SW480 (cell line): Measurements from ENCODE around the gene DHX8.
A peak's percentile ranks its signal among the peaks of the same experiment; 100 is the strongest.
"Not testable (repeated sequence)": the region's sequence is repeated elsewhere in the genome, so short reads cannot be mapped to it uniquely, and the experiment has no call there.

ENCODE experiments used
- DNase-seq: peaks from one replicate; pipeline ENCODE4 v3.0.0-alpha.2; 2016; ENCODE audit warnings: low spot score

DHX8 gene

DNA sequence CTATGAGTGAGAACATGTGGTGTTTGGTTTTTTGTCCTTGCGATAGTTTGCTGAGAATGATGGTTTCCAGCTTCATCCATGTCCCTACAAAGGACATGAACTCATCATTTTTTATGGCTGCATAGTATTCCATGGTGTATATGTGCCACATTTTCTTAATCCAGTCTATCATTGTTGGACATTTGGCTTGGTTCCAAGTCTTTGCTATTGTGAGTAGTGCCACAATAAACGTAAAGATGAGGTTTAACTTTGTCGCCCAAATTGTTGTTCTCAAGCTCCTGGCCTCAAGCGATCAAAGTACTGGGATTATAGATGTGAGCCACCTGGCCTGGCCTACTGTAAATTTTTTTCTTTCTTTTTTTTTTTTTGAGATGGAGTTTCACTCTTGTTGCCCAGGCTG lies 21.2 kb upstream of the DHX8 start:
- not testable (repeated sequence) for DNase-seq

DNA sequence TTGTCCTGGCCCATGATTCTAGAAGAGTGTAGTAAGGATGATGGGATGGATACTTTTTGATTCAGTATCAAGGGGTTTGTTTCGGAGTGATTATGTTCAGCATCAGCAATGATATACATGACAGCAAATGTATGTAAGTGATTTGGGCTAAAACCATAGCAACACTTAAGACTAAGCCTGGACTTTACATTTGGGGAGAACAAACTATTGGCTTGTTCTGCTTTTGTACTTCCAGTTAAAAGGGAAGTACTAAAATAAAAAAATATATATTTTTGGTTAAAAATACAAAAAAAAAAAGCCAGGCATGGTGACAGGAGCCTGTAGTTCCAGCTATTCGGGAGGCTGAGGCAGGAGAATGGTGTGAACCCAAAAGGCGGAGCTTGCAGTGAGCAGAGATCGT lies 20.5 kb upstream of the DHX8 start:
- no peak for DNase-seq

DNA sequence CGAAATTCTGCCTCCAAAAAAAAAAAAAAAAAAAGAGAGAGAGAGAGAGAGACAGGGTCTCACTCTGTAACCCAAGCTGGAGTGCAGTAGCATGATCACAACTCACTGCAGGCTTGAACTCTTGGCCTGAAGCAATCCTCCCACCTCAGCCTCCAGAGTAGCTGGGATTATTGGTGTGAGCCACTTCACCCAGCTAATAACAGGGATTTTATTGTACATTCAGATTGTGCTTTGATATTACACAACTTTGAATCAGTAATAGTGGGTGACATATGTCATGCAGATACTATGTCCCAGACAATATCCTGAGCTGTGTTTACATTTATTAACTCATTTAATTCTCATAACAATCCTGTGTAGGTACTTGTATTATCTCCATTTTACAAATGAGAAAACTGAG lies 19.7 kb upstream of the DHX8 start:
- DNase-seq = no peak

DNA sequence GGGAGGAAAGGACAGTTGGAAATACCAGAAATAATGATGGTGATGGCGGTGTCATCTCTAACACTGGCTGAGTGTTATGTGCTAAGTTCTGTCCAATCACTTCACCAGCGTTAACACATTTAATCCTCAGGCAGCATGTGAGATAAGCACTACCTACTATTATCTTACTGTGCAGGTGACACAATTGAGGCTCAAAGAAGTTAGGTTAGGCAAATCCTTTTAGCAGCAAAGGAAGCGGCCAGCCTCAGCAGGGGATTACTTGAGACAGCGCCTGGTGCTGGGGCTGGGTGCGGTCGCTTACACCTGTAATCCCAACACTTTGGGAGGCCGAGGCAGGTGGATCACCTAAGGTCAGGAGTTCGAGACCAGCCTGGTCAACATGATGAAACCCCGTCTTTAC lies 18.7 kb upstream of the DHX8 start:
- DNase-seq = no peak

DNA sequence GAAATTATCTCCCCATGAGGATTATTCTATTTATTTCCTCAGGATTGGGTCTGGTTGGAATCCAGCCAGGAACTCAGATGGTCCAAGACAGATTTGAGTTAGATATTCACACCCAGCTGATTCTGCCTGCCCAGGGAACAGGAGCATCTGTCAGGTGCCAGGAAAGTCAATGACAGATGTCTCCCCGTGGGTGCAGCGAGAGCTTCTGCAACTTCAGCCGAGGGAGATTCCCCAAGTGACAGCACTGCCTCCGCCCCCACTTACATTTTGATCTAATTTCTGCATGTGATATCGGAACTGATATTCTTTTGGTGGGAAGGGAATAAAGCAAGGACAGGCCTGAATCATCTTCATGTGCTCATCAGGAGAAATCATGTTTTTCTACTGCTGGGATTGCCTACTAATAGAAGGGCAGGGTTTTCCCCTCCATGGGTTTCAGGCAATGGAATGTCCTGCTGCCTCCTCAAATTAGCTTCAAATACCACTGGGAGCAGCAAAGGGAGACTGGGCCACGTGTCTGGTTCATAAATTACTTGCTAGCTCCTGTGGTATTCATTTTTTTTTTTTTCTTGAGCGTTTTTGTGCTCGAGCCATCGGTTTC lies 15.7 kb upstream of the DHX8 start:
- peak; percentile 71 for DNase-seq

DNA sequence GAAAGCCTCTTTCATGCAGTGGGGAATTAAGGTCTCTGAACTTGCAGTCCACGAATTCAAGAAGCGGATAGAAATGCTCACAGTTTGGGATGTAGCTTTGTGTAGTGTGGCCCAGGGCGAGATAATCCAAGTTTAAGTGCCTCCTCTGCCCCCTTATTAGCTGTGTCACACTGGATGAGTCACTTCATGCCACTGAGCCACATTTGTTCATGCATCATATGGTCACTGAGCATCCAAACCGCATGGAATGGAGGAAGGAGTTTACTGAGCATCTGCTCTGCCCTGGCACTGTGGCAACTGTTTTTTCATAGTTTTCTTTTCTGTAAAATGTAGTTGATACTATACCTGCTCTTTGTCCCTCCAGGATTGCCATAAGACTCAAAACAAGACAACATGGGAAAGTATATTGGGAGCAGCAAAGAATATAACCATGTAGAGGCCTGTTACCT lies 15.1 kb upstream of the DHX8 start:
- peak; percentile 96 for DNase-seq

DNA sequence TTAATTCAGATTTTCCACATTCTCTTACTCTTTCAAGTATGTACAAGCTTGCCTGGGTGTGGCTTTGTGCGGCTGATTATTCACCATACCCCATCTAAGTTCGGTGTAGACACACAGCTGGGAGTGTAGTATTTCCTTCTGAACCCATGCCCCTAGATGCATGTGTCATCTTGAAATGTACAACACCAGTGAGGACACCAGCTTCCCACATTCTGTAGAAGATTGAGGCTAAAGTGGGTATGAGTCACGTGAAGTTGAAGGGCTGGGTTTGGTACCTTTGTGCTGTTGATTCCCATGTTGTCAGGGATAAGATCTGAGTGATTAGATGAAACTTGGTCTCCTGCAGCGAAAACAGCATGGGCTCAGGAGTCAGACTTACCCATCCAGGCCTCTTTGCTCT lies 14.6 kb upstream of the DHX8 start:
- peak; percentile 96 for DNase-seq

DNA sequence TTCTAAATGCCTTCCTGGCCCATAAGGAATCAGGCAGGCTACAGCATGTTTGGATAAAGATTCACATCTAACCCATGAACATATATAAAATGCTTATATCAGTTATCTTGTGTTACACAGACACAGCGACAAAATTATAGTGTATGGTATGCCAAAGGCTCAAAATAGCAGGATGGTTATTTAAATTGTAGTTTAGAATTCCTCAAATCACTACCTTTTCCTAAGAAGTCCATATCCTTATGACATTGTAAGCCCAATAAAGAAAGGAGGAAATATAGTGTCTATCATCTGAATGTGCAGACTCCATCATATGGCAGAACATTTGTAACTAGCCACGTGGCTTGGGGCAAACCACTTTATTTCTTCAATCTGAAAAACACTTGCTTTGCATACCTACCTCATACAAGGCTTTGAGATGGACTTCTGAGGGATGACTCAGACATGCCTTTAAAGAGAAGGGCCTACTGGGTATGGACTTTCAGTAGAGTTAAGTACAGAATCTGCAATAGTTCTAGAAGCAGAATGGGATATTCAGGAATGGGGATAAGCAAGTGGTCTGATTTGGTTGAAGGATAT lies 12.1 kb upstream of the DHX8 start:
- DNase-seq = peak; percentile 29

DNA sequence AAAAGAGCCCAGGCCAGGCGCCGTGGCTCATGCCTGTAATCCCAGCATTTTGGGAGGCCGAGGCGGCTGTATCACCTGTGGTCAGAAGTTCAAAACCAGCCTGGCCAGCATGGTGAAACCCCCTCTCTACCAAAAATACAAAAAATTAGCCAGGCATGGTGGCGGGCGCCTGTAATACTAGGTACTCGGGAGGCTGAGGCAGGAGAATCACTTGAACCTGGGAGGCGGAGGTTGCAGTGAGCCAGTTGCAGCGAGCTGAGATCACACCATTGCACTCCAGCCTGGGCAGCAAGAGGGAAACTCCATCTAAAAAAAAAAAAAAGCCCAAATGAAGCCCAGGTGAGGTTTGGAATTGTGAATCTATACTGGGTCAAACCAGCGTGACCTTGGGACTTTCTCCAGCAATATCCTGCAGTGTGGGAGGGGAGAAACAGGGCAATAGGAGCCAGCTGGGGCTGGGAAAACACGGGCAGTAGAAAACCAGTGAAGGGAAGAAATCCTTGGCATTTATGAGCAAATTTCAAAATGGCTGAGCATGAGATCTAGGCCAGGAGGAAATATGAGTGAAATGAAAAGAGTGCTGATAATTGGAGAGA lies 8.2 kb upstream of the DHX8 start:
- DNase-seq = no peak

DNA sequence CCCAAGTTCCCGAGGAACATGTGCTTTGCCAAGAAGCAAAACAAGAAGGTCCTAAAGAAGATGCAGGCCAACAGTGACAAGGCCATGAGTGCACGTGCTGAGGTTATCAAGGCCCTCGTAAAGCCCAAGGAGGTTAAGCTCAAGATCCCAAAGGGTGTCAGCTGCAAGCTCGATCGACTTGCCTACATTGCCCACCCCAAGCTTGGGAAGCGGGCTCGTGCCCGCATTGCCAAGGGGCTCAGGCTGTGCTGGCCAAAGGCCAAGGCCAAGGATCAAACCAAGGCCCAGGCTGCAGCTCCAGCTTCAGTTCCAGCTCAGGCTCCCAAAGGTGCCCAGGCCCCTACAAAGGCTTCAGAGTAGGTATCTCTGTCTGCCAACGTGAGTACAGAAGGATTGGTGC lies 7.5 kb upstream of the DHX8 start:
- not testable (repeated sequence) for DNase-seq

DNA sequence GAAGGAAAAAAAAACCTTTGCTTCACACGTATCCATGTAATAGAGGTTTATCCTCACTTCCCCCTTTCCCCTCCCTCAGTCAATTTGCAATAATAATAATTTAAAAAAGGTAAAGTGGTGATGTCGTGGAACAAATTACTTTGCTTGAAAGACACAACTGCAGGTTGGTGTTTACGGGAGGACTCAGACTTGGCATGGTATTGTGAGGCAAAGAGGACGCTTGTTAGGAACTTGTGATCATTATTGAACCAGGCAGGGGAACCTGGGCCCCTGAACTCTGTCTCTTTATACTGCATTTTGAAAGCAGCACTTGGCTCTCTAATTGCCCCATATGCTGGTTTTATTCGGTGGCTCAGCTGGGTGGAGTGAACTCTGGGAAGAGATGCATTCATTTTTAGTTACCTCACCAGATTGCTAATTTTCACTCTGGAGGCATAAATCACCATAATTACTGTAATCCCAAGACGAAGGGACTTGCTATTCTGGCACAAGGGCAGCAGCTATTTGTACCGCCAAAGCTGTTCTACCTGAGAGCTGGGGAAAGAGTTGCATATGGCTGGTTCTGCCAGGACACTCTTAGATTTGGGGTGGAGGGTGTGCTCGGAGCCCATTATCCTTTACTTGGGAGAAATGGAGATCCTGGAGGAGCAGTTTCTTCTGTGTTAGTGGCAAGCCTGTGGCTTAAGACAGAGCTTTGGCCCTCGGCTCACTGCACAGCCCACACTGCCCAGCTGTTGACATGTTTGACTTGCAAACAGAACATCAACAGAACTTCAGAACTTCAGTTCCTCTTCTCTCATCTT lies 5.7 kb upstream of the DHX8 start:
- no peak for DNase-seq

DNA sequence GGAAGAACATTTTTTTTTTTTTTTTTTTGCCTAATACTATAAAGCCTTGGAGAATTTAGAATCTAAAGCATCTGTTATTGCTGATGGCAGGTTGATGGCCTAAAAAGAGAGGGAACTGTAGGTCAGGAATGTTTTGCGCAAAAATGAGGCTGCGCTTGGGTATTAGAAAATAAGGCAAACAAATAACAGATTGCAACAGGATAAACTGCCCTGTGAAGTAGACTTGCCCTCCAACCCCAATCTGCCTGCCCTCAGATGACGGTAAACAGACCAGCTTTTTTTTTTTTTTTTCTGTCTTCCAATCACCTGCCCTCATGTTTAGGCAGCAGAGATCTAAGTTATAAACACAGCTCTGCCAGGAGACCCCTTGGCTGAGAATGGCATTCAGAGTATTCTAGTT lies 3.8 kb upstream of the DHX8 start:
- no peak for DNase-seq

DNA sequence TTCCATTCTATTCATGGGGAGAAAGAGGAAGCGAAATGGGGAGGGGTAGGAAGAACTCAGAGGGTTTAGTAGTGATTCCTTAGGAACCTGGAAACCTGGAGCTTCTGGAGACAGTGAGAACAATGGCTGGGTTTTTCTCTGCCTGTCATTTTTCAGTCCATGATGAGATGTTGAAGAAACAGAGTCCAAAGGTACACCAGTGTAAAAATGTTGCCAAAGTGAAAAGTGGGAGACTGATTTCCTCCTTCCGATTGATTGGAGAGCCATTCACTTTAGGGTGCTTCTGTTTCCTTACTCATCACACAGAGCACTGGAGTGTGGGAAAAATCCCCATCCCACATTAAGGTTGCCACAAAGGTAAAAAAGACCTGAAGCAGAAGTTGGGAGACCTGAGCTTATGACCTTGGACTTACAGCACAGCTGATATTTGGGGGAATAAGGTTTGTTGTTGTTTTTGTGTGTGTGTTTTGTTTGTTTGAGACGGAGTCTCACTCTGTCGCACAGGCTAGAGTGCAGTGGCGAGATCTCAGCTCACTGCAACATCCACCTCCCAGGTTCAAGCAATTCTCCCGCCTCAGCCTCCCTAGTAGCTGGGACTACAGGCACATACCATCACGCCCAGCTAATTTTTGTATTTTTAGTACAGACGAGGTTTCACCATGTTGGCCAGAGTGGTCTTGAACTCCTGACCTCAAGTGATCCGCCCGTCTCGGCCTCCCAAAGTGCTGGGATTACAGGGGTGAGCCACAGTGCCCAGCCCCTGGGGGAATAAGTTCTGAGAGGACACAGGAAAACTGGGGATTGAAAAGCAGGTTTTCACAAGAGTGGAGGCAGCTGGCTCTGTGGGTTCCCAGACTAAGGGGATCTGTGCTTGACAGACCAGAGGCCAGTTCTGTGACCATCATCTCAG lies 1.4 kb upstream of the DHX8 start:
- DNase-seq = no peak

DNA sequence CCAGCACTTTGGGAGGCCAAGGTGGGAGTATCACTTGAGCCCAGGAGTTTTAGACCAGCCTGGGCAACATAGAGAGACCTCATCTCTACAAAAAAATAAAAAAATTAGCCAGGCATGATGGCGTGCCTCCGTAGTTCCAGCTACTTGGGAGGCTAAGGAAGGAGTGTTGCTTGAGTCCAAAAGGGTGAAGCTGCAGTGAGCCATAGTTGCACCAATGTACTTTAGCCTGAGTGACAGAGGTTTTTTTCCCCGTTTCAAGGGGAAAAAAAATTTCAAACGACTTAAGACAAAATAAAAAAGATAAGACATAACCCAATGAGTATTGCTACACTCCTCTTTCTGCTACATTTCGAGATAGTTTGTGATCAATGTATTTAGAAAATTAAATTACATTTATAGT lies 6.8 kb downstream of the DHX8 start:
- no peak for DNase-seq

DNA sequence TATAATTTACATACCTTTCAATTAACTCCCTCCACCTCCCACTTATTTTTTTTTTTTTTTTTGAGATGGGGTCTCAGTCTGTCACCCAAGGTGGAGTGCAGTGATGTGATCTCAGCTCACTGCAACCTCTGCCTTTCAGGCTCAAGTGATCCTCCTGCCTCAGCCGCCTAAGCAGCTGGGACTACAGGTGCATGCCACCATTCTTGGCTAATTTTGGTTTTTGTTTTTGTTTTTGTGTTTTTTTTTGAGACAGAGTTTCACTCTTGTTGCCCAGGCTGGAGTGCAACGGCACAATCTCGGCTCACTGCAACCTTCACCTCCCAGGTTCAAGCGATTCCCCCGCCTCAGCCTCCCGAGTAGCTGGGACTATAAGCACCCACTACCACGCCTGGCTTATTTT lies 25.7 kb downstream of the DHX8 start:
- not testable (repeated sequence) for DNase-seq

DNA sequence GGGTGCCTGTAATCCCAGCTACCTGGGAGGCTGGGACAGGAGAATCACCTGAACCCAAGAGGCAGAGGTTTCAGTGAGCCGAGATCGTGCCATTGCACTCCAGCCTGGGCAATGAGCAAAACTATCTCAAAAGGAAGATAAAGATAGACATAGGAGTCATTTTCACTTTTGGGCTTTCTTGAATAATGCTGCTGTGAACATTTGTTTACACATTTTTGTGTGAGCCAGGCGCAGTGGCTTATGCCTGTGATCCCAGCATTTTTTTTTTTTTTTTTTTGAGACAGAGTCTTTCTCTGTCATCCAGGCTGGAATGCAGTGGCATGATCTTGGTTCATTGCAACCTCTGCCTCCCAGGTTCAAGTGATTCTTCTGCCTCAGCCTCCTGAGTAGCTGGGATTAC lies 27.4 kb downstream of the DHX8 start:
- DNase-seq = not testable (repeated sequence)

DNA sequence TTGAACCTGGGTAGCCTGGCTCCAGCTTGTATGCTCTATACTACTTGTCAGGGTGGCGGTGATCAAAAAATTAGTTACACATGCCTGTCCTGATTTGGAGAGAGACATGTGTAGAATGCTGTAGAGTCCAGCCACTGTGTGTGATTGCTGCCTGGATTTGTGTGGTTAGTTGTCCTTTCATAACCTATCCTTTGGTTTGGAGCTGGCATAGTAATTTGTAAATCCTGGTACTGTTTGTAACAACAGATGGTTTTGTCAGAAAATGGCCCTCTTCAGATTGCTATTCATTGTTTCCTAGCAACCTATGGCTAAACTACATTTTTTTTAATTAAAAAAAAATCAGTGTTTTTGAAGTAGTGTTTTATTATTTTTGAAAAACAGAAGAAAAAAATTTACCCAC lies 31.9 kb downstream of the DHX8 start:
- no peak for DNase-seq

DNA sequence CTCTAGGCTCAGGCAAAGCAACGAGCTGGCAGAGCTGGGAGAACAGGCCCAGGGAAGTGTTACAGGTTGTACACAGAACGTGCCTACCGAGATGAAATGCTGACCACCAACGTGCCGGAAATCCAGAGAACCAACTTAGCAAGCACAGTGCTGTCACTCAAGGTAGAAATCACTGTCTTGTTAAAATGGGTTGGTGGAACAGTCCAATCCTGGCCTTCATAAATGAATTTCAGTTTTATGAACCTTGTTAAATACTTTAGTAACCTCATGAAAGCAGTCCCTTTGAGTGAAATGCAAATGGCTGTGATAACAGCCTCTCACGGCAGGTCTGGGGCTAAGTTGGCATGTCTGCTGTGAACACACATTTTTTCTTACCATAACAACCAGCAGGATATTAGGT lies 33.4 kb downstream of the DHX8 start:
- DNase-seq = no peak

DNA sequence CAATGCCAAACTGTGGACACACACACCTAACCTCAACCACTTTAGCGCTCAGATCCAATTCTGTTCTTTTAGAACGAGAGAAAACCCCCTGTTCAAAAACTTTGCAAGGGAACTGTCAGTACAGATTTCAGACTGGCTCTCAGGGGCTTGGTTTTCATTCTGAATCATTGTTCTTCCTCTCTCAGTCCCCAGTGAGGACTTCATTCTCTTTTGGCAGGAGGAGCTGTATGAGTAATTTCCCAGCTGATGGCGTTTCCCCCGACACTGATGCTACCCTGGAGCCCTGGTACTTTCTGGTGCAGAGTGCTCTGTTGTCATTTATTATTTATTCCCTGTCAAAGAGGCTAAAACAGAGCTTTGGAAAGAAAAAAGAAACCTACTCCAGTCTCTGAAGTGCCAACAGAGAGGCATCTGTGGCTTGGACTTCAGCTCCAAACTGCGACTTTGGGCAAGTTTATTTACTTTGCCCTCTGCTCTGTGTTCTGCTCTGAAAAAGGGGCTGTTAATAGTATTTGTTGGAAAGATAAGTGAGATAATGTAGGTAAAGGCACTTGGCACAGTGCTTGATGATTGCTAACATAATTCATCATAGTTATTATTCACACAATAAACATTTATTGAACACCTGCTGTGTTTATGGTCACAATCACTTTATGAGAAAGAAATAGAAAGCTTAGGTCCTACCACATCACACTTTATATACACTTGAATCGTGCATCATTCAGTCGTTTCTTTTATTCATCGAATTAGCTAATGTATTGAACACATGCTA lies 34.0 kb downstream of the DHX8 start:
- DNase-seq = no peak

DNA sequence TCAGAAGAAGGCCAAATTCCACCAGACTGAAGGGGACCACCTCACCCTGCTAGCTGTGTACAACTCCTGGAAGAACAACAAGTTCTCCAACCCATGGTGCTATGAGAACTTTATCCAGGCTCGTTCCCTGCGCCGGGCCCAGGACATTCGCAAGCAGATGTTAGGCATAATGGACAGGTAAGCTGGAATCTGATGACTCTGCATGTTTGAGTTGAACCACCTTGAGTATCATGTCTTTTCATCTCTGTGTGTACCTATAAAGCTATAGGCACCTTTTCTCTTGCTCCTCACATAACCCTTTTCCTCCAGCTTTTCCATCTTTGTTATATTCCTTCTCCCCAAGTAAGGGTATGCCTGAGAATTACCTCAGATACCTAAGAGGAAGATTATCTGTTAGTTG lies 37.6 kb downstream of the DHX8 start:
- DNase-seq = no peak

DNA sequence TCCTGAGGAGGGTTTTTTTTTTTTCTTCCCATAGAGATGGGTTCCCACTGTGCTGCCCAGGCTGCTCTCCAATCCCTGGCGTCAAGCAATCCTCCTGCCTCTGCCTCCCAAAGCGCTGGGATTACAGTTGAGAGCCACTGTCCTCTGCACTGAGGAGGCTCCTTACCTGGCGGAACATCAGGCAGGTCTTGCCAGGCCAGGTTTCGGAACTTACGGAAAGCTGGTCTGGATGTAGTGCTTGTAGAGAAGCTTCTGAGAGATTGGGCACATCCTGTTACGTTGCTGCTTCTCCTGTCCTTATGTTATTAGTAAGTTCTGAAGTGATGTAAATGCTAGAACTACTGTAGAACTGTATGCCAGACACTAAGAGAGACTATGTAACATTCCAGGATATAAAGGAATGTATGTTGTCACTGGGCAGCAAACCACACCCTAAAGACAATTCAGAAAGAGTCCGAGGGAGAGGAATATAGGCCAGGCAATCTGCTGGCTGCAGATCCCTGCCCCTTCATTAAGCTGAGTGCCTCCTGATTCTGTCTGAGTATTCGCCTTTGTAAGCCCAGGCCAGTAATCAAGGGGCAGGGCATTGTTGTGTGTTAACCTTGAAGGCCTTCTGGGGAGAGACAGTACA lies 41.3 kb downstream of the DHX8 start:
- DNase-seq = peak; percentile 77
